Right lobe of liver (tissue), 4 donors: ENCODE results near the gene RERGL.

Experiments used
- CTCF ChIP-seq, 4 donors: fragments of 200-600 bp in 3 of 4; fragments of 450-650 bp in 1 of 4; IDR thresholded peaks; one replicate each; pipeline versions ENCODE4 v1.5.1 to v1.8.0; 2016 to 2022; ENCODE audit warnings: antibody characterized with exemption in 4 of 4, mild to moderate bottlenecking in 2 of 4
- POLR2A ChIP-seq: fragments of 450-650 bp; IDR thresholded peaks from one replicate; pipeline ENCODE4 v1.6.1; 2017; ENCODE audit warnings: antibody characterized with exemption, mild to moderate bottlenecking
- donor health status: DM: no; HTN: no; CAD: no.
- donor health status: DM: no; HTN: no; CAD: no.
- donor health status: DM: no; HTN: yes; CAD: no.

GRCh38 chr12:18054925-18055619 lies 34.9 kb downstream of the RERGL start:
- TF ChIP-seq CTCF (IDR thresholded peaks at IDR 0.05) (no peak), POLR2A (no peak)
